ENCODE data around the gene LCN10.
"Not testable (repeated sequence)": the region's sequence is repeated elsewhere in the genome, so short reads cannot be mapped to it uniquely, and the experiment has no call there.

The LCN10 gene

DNA sequence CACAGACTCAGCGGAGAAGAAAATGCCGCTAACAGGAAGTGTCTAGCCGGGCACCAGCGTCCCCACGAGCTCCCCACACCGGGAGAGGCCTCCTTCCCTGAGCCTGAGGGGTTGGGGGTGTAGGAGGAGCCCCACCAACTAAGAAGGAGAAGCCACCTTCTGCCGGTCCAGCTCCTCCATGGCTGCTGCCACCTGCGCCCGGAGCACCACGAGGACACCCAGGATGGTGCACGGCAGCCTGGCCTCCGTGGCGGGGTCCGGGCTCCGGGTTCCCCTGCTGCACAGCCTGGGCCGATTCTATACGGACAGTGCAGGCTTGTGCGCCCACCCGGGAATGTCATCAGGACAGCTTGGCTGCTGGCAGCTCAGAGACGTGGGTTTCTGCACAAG, 15.0 kb upstream of the LCN10 start:
- in situ Hi-C loops (cut with MboI; ENCODE audit: low sequenced_read_pairs, unreplicated experiment) = no loop called here
- TF ChIP-seq, protein P1, sequence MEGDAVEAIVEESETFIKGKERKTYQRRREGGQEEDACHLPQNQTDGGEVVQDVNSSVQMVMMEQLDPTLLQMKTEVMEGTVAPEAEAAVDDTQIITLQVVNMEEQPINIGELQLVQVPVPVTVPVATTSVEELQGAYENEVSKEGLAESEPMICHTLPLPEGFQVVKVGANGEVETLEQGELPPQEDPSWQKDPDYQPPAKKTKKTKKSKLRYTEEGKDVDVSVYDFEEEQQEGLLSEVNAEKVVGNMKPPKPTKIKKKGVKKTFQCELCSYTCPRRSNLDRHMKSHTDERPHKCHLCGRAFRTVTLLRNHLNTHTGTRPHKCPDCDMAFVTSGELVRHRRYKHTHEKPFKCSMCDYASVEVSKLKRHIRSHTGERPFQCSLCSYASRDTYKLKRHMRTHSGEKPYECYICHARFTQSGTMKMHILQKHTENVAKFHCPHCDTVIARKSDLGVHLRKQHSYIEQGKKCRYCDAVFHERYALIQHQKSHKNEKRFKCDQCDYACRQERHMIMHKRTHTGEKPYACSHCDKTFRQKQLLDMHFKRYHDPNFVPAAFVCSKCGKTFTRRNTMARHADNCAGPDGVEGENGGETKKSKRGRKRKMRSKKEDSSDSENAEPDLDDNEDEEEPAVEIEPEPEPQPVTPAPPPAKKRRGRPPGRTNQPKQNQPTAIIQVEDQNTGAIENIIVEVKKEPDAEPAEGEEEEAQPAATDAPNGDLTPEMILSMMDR (IDR thresholded peaks at IDR 0.05; ENCODE audit: borderline replicate concordance, control extremely low read depth, extremely low read depth, insufficient read depth, missing control alignments) = no peak
- DNase-seq (ENCODE audit: low spot score) = no peak

GRCh38 chr9:136757328-136757727, 14.6 kb upstream of the LCN10 start:
- in situ Hi-C loops (cut with MboI; ENCODE audit: low sequenced_read_pairs, unreplicated experiment) = no loop called here
- DNase-seq (ENCODE audit: low spot score) = no peak
- TF ChIP-seq, protein P1 (IDR thresholded peaks at IDR 0.05; ENCODE audit: borderline replicate concordance, control extremely low read depth, extremely low read depth, insufficient read depth, missing control alignments) = no peak

DNA sequence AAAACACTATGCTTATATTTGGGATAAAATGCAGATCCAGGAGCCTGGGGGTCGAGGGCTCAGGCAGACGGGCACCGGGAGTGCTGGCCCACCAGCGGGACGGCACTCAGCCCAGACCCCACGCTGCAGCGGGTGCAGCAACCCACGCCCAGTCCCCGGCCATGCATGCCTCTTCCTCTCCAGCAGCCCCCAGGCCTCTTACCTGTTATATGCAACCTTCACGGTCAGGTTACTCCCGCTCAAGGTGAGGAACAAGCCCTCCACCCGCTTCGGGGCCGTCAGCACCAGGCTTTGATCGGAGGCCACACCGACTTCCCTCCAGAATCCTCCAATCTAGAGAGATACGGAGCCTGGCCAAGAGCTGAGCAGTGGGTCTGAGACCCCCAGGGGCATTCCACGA, 14.1 kb upstream of the LCN10 start:
- TF ChIP-seq, protein P1 (IDR thresholded peaks at IDR 0.05; ENCODE audit: borderline replicate concordance, control extremely low read depth, extremely low read depth, insufficient read depth, missing control alignments) = no peak
- in situ Hi-C loops (cut with MboI; ENCODE audit: low sequenced_read_pairs, unreplicated experiment) = no loop called here
- no peak for DNase-seq (ENCODE audit: low spot score)

- in situ Hi-C loops (cut with MboI; ENCODE audit: low sequenced_read_pairs, unreplicated experiment) = no loop called here
- DNase-seq (ENCODE audit: low spot score) = no peak
- TF ChIP-seq, protein P1 (IDR thresholded peaks at IDR 0.05; ENCODE audit: borderline replicate concordance, control extremely low read depth, extremely low read depth, insufficient read depth, missing control alignments) = no peak
Observed at GRCh38 chr9:136756134-136756438, 13.3 kb upstream of the LCN10 start.

- DNase-seq (ENCODE audit: low spot score); in situ Hi-C loops (cut with MboI; ENCODE audit: low sequenced_read_pairs, unreplicated experiment): not testable (repeated sequence)
Observed at GRCh38 chr9:136755302-136756133, 12.8 kb upstream of the LCN10 start.

DNA sequence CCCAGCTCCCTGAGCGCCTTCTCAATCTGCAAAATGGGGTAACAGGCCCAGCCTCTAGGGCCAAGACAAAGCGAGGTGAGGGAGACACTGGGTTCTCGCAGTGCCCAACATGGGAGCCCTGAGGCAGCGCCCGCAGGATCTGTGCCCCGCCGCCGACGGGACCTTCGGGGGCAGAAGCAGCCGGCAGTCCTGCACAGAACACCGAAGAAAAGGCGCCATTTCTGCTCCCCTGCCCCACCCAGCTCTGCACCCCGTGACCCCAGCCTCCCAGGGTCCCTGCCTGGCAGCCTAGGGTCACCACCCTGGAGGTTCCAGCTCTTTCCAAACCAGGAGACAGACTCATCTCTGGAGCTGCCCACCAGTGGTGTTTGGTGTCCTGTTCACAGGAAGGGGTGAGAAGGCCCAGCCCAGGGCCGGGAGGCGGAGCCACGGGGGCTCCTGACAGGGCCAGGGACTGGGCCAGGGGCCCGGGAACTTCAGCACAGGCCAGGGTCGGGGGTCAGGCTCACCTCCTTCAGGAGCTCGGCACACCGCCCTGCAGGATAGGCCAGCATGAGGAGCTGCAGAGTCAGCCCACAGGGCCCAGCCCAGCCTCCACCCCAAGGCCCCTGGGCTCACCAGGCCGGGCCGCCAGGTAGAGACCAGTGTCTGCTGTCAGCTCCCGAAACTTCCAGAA, 12.0 kb upstream of the LCN10 start:
- no peak for DNase-seq (ENCODE audit: low spot score)
- in situ Hi-C loops (cut with MboI; ENCODE audit: low sequenced_read_pairs, unreplicated experiment) = no loop called here
- TF ChIP-seq, protein P1 (IDR thresholded peaks at IDR 0.05; ENCODE audit: borderline replicate concordance, control extremely low read depth, extremely low read depth, insufficient read depth, missing control alignments) = no peak

- in situ Hi-C loops (cut with MboI; ENCODE audit: low sequenced_read_pairs, unreplicated experiment) = no loop called here
- no peak for DNase-seq (ENCODE audit: low spot score)
- TF ChIP-seq, protein P1 (IDR thresholded peaks at IDR 0.05; ENCODE audit: borderline replicate concordance, control extremely low read depth, extremely low read depth, insufficient read depth, missing control alignments) = no peak
Observed at GRCh38 chr9:136754059-136754572, 11.4 kb upstream of the LCN10 start.

Data from GM13976 (cell line).